22Rv1 (cell line): ENCODE results near the gene ABHD10.

Source experiments
- H3K27ac ChIP-seq: fragments of 450-650 bp; 2 replicates; pipeline ENCODE4 v1.5.1; 2017
- CTCF ChIP-seq: fragments of 450-650 bp; IDR thresholded peaks from 2 replicates; pipeline ENCODE4 v1.5.1; 2017; ENCODE audit warnings: mild to moderate bottlenecking
- ZFX ChIP-seq: fragments of 450-650 bp; IDR thresholded peaks from 2 replicates; pipeline ENCODE4 v1.6.1; 2017; ENCODE audit warnings: antibody characterized with exemption, borderline replicate concordance

The ABHD10 gene

DNA sequence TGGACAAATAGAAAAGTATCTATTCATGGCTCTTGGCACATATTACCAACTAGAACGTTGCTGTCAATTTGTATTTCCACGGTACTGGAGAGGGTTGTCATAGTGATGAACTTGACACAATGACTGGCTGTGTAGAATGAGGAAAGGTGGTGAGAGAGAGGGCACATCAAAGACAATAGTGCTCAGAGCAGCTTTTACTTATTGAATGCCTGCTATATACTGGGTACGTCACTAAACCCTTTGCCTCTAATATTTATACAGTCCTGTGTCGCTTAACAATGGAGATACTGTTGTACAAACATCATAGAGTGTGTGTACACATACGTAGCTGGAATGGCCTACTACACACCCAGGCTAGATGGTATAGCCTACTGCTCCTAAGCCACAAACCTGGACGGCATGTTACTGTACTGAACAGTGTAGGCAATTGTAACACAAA lies 64.0 kb downstream of the ABHD10 start:
- no peak for TF ChIP-seq ZFX
- no peak for TF ChIP-seq CTCF
- H3K27ac ChIP-seq, result no peak overlapping the region
